Epidermal melanocyte (primary cell): Measurements from ENCODE around the gene HPN.
"Not testable (repeated sequence)": the region's sequence is repeated elsewhere in the genome, so short reads cannot be mapped to it uniquely, and the experiment has no call there.

ENCODE experiments used
- DNase-seq: peaks from one replicate; pipeline ENCODE4 v3.0.0; 2011; ENCODE audit warnings: low spot score; ENCODE audit not compliant: insufficient read length

HPN gene

GRCh38 chr19:35008891-35009341 is 32.6 kb upstream of the HPN start:
- no peak for DNase-seq

- DNase-seq, result no peak
Measured at GRCh38 chr19:35009424-35010415, 31.8 kb upstream of the HPN start.

GRCh38 chr19:35011091-35011689 is 30.3 kb upstream of the HPN start:
- no peak for DNase-seq

GRCh38 chr19:35011737-35012682 is 29.5 kb upstream of the HPN start:
- no peak for DNase-seq

GRCh38 chr19:35013041-35013819 is 28.3 kb upstream of the HPN start:
- peak; percentile 89 for DNase-seq

GRCh38 chr19:35013820-35014754 is 27.4 kb upstream of the HPN start:
- DNase-seq, result no peak

- DNase-seq, result not testable (repeated sequence)
Measured at GRCh38 chr19:35014774-35015173, 26.7 kb upstream of the HPN start.

- no peak for DNase-seq
Measured at GRCh38 chr19:35015270-35015953, 26.1 kb upstream of the HPN start.

- DNase-seq, result no peak
Measured at GRCh38 chr19:35015954-35016351, 25.6 kb upstream of the HPN start.

GRCh38 chr19:35017507-35017906 is 24.0 kb upstream of the HPN start:
- no peak for DNase-seq

- no peak for DNase-seq
Measured at GRCh38 chr19:35018379-35018778, 23.1 kb upstream of the HPN start.

GRCh38 chr19:35019144-35019543 is 22.4 kb upstream of the HPN start:
- no peak for DNase-seq

GRCh38 chr19:35021016-35021415 is 20.5 kb upstream of the HPN start:
- no peak for DNase-seq

- DNase-seq, result no peak
Measured at GRCh38 chr19:35021596-35021995, 19.9 kb upstream of the HPN start.

GRCh38 chr19:35022460-35022859 is 19.1 kb upstream of the HPN start:
- no peak for DNase-seq

- no peak for DNase-seq
Measured at GRCh38 chr19:35023428-35023827, 18.1 kb upstream of the HPN start.

- no peak for DNase-seq
Measured at GRCh38 chr19:35024095-35024494, 17.4 kb upstream of the HPN start.

- no peak for DNase-seq
Measured at GRCh38 chr19:35025969-35026368, 15.6 kb upstream of the HPN start.

- no peak for DNase-seq
Measured at GRCh38 chr19:35026418-35026817, 15.1 kb upstream of the HPN start.
